Effector memory CD4-positive, alpha-beta T cell (primary cell): ENCODE measurements around the gene GP9.

Experiments used
- DNase-seq, 3 donors: peaks; one replicate each; pipeline ENCODE4 v3.0.0-alpha.2; 2020
- H3K27ac ChIP-seq: 2 replicates; pipeline ENCODE4 v1.7.0; 2013; ENCODE audit warnings: mild to moderate bottlenecking, low read length, moderate library complexity; ENCODE audit not compliant: insufficient read depth, poor library complexity, severe bottlenecking
- H3K27me3 ChIP-seq: replicated peaks from 2 replicates; pipeline ENCODE4 v1.7.0; 2013; ENCODE audit warnings: mild to moderate bottlenecking, low read length; ENCODE audit not compliant: insufficient read depth, control insufficient read depth, poor library complexity, severe bottlenecking
- H3K36me3 ChIP-seq: 2 replicates; pipeline ENCODE4 v1.7.0; 2013; ENCODE audit warnings: mild to moderate bottlenecking, low read length, moderate library complexity; ENCODE audit not compliant: control insufficient read depth, insufficient read depth
- H3K4me1 ChIP-seq: 2 replicates; pipeline ENCODE4 v1.7.0; 2013; ENCODE audit warnings: low read length, mild to moderate bottlenecking; ENCODE audit not compliant: control insufficient read depth, insufficient read depth, poor library complexity, severe bottlenecking
- H3K4me3 ChIP-seq: 2 replicates; pipeline ENCODE4 v1.7.0; 2013; ENCODE audit warnings: low read length, low read depth, mild to moderate bottlenecking; ENCODE audit not compliant: insufficient read depth, poor library complexity, severe bottlenecking
- H3K9me3 ChIP-seq: 2 replicates; pipeline ENCODE4 v1.7.0; 2013; ENCODE audit warnings: mild to moderate bottlenecking, low read length, moderate library complexity; ENCODE audit not compliant: control insufficient read depth

The GP9 gene

GRCh38 chr3:129035360-129036221 lies 25.0 kb upstream of the GP9 start:
- DNase-seq, result no peak
- Histone ChIP-seq H3K9me3 (no peaks in the 10 kb centered on the region), H3K36me3 (no peaks in the 10 kb centered on the region), H3K4me1 (no peaks in the 10 kb centered on the region), H3K4me3 (no peak overlapping the region), H3K27ac (no peak overlapping the region), H3K27me3 (peaks cover 3% of the 10 kb centered on the region)

- H3K9me3 ChIP-seq, result no peaks in the 10 kb centered on the region
- no peak overlapping the region for H3K27ac ChIP-seq
- H3K4me1 ChIP-seq, result no peaks in the 10 kb centered on the region
- no peak overlapping the region for H3K4me3 ChIP-seq
- DNase-seq, result no peak
- no peaks in the 10 kb centered on the region for H3K36me3 ChIP-seq
- H3K27me3 ChIP-seq, result peaks cover 3% of the 10 kb centered on the region
Observed at GRCh38 chr3:129036222-129037092, 24.1 kb upstream of the GP9 start.

GRCh38 chr3:129037093-129037419 lies 23.5 kb upstream of the GP9 start:
- H3K36me3 ChIP-seq, result no peaks in the 10 kb centered on the region
- H3K27ac ChIP-seq, result no peak overlapping the region
- no peaks in the 10 kb centered on the region for H3K4me1 ChIP-seq
- no peak overlapping the region for H3K4me3 ChIP-seq
- peaks cover 3% of the 10 kb centered on the region for H3K27me3 ChIP-seq
- no peaks in the 10 kb centered on the region for H3K9me3 ChIP-seq
- DNase-seq, result no peak

- Histone ChIP-seq H3K27me3 (peaks cover 3% of the 10 kb centered on the region), H3K4me3 (no peak overlapping the region), H3K36me3 (no peaks in the 10 kb centered on the region), H3K27ac (no peak overlapping the region), H3K4me1 (no peaks in the 10 kb centered on the region), H3K9me3 (no peaks in the 10 kb centered on the region)
- DNase-seq, result no peak
Observed at GRCh38 chr3:129038121-129038855, 22.3 kb upstream of the GP9 start.

GRCh38 chr3:129039271-129040038 lies 21.1 kb upstream of the GP9 start:
- Histone ChIP-seq H3K27me3 (peaks cover 3% of the 10 kb centered on the region), H3K27ac (no peak overlapping the region), H3K9me3 (no peaks in the 10 kb centered on the region), H3K4me1 (no peaks in the 10 kb centered on the region), H3K36me3 (no peaks in the 10 kb centered on the region), H3K4me3 (no peak overlapping the region)
- DNase-seq, result no peak

- Histone ChIP-seq H3K27me3 (peaks cover 3% of the 10 kb centered on the region), H3K4me3 (no peak overlapping the region), H3K36me3 (no peaks in the 10 kb centered on the region), H3K27ac (no peak overlapping the region), H3K4me1 (no peaks in the 10 kb centered on the region), H3K9me3 (no peaks in the 10 kb centered on the region)
- no peak for DNase-seq
Observed at GRCh38 chr3:129040039-129040336, 20.6 kb upstream of the GP9 start.

- no peak for DNase-seq
- H3K4me3 ChIP-seq, result no peak overlapping the region
- H3K9me3 ChIP-seq, result no peaks in the 10 kb centered on the region
- H3K27me3 ChIP-seq, result peaks cover 3% of the 10 kb centered on the region
- H3K36me3 ChIP-seq, result no peaks in the 10 kb centered on the region
- H3K4me1 ChIP-seq, result no peaks in the 10 kb centered on the region
- no peak overlapping the region for H3K27ac ChIP-seq
Observed at GRCh38 chr3:129040579-129041300, 19.8 kb upstream of the GP9 start.

GRCh38 chr3:129045675-129046036 lies 14.9 kb upstream of the GP9 start:
- Histone ChIP-seq H3K4me3 (peak overlapping the region; percentile 50), H3K27me3 (no peaks in the 10 kb centered on the region), H3K9me3 (no peaks in the 10 kb centered on the region), H3K36me3 (no peaks in the 10 kb centered on the region), H3K4me1 (peaks cover 5% of the 10 kb centered on the region), H3K27ac (no peak overlapping the region)
- peak in 1 of 3 donors; percentile 13 for DNase-seq

GRCh38 chr3:129046037-129046731 lies 14.4 kb upstream of the GP9 start:
- Histone ChIP-seq H3K4me3 (peak overlapping the region; percentile 50), H3K9me3 (no peaks in the 10 kb centered on the region), H3K27me3 (no peaks in the 10 kb centered on the region), H3K36me3 (no peaks in the 10 kb centered on the region), H3K4me1 (peaks cover 5% of the 10 kb centered on the region), H3K27ac (no peak overlapping the region)
- DNase-seq, result no peak
